SK-N-MC (cell line): ENCODE measurements around the gene AMBRA1.

ENCODE experiments used
- EZH2 ChIP-seq: fragments of 200-600 bp; sonication (generic); IDR thresholded peaks from one replicate; pipeline ENCODE4 v1.6.1; 2017; ENCODE audit warnings: antibody characterized with exemption
- POLR2AphosphoS5 ChIP-seq: IDR thresholded peaks from 2 replicates; pipeline ENCODE4 v1.6.1; 2012; ENCODE audit warnings: mild to moderate bottlenecking, low read depth, low read length, borderline replicate concordance

GRCh38 chr11:46353698-46354097 is 240.1 kb downstream of the AMBRA1 start:
- TF ChIP-seq EZH2 (no peak), POLR2AphosphoS5 (no peak)
